22Rv1 (cell line): ENCODE results near the gene CD1C.

Source experiments
- ZFX ChIP-seq: fragments of 450-650 bp; IDR thresholded peaks from 2 replicates; pipeline ENCODE4 v1.6.1; 2017; ENCODE audit warnings: antibody characterized with exemption, borderline replicate concordance
- TF ChIP-seq, protein P1 (sequence below): fragments of 450-650 bp; IDR thresholded peaks from 2 replicates; pipeline ENCODE4 v1.5.1; 2017; ENCODE audit warnings: mild to moderate bottlenecking

DNA sequence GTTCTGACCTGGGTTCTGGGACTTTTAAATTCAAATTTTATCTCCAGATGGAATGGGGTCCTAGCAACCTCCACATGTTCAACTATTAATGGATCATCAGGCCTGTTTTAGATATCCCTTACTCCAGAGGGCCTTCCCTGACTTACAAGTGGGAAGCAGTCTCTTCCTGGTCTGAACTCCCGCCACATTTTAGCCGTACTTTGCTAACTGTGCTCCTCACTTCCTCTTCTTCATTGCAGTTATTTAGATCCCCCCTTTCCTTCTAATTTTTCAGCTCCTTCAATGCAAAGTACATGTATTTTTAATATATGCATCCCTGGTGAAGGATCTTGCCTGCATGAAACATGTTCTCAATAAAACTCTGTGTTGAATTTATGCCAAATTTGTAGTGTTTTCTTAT, 31.8 kb upstream of the CD1C start:
- TF ChIP-seq, protein P1, sequence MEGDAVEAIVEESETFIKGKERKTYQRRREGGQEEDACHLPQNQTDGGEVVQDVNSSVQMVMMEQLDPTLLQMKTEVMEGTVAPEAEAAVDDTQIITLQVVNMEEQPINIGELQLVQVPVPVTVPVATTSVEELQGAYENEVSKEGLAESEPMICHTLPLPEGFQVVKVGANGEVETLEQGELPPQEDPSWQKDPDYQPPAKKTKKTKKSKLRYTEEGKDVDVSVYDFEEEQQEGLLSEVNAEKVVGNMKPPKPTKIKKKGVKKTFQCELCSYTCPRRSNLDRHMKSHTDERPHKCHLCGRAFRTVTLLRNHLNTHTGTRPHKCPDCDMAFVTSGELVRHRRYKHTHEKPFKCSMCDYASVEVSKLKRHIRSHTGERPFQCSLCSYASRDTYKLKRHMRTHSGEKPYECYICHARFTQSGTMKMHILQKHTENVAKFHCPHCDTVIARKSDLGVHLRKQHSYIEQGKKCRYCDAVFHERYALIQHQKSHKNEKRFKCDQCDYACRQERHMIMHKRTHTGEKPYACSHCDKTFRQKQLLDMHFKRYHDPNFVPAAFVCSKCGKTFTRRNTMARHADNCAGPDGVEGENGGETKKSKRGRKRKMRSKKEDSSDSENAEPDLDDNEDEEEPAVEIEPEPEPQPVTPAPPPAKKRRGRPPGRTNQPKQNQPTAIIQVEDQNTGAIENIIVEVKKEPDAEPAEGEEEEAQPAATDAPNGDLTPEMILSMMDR = no peak
- no peak for TF ChIP-seq ZFX
